Progenitor cell of endocrine pancreas (in vitro differentiated cells): ENCODE measurements around the gene IRF4. TPM values are rescaled to one million over a fixed set of nuclear protein-coding genes. Genes with fewer than 3 reads are reported as not detected.
"Not testable (repeated sequence)": the region's sequence is repeated elsewhere in the genome, so short reads cannot be mapped to it uniquely, and the experiment has no call there.

Source experiments
- DNase-seq: peaks from one replicate; pipeline ENCODE4 v3.0.0; 2021; ENCODE audit warnings: low spot score; ENCODE audit not compliant: unreplicated experiment
- H3K27ac Mint-ChIP-seq: 2 replicates; pipeline ENCODE4 v1.8.0; 2021; ENCODE audit warnings: mild to moderate bottlenecking, moderate library complexity, mixed read lengths
- H3K27me3 Mint-ChIP-seq: 2 replicates; pipeline ENCODE4 v1.8.0; 2021; ENCODE audit warnings: mixed read lengths
- H3K36me3 Mint-ChIP-seq: 2 replicates; pipeline ENCODE4 v1.8.0; 2022; ENCODE audit warnings: mixed read lengths; ENCODE audit not compliant: insufficient read depth
- H3K4me1 Mint-ChIP-seq: 2 replicates; pipeline ENCODE4 v1.8.0; 2021; ENCODE audit warnings: low read depth, mixed read lengths
- H3K4me3 Mint-ChIP-seq: 2 replicates; pipeline ENCODE4 v1.8.0; 2021; ENCODE audit warnings: low read depth, mild to moderate bottlenecking, moderate library complexity, mixed read lengths
- H3K9me3 Mint-ChIP-seq: 2 replicates; pipeline ENCODE4 v1.8.0; 2021; ENCODE audit warnings: low read depth, mixed read lengths
- CTCF ChIP-seq: fragments of 200-600 bp; sonication (generic); IDR thresholded peaks from one replicate; pipeline ENCODE4 v1.5.0; 2021; ENCODE audit warnings: antibody characterized with exemption, mild to moderate bottlenecking; ENCODE audit not compliant: unreplicated experiment
- total RNA-seq: library from RNA; stranded (reverse); gene quantifications from 2 replicates; pipeline ENCODE4 v1.2.1, GENCODE V29; 2021

Gene IRF4
- total RNA-seq, 1 donor from 2014 or later: not detected

- H3K27me3 Mint-ChIP-seq: peaks cover 27% of the 10 kb centered on the region
- H3K4me3 Mint-ChIP-seq: no peak overlapping the region
- H3K36me3 Mint-ChIP-seq: no peaks in the 10 kb centered on the region
- H3K9me3 Mint-ChIP-seq: peaks cover 26% of the 10 kb centered on the region
- H3K4me1 Mint-ChIP-seq: no peaks in the 10 kb centered on the region
- DNase-seq: no peak
- no peak overlapping the region for H3K27ac Mint-ChIP-seq
- no peak for TF ChIP-seq CTCF
These were observed 18.5 kb upstream of the IRF4 start for GRCh38 chr6:373031-373430.

DNA sequence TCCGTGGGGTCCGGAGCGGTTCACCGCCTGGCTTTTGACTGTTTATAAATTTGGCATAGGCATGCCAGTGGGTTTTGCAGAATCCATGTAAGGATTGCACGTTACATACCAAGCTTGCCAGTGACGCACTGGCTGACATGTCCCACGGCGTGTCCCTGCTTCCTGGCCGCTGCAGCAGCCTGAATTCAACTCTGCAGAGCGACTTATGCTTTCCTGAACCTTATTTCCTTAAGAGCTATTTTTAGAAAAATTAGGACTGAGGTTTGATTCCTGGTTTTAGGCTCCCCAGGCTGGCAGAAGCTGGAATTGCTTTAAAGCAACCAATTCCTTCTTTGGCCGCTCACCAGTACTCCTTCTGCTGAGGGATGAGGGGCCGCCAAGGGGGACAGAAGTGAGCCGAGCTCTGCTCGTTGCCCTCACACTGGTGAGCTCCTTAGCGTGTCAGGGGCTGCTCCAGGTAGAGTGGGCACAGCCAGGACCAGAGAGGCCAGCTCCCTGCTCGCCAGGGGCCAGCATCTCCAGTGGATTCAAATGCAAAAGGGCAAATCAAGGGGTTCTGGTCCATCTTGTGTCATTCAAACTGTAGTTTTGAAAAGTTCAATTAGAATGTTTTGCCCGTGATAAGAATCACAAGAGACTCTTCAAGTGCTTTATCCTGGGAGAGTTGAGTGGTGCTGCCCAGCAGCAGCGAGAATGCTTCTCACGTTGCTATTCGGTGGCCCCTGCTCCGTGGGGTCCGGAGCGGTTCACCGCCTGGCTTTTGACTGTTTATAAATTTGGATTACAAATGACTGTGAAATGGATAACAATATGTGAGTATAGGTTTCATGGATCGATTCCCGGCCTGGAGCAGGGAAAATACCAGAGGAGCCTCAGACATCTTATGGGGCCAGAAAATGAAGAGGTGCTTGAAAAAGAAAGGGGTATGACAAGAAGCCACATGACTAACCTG is 17.5 kb upstream of the IRF4 start:
- Mint-ChIP-seq H3K36me3 (no peaks in the 10 kb centered on the region), H3K4me1 (no peaks in the 10 kb centered on the region), H3K27ac (no peak overlapping the region), H3K27me3 (peaks cover 29% of the 10 kb centered on the region), H3K9me3 (peaks cover 32% of the 10 kb centered on the region), H3K4me3 (no peak overlapping the region)
- DNase-seq: no peak
- no peak for TF ChIP-seq CTCF

- peaks cover 27% of the 10 kb centered on the region for H3K9me3 Mint-ChIP-seq
- no peak overlapping the region for H3K27ac Mint-ChIP-seq
- no peak for TF ChIP-seq CTCF
- H3K27me3 Mint-ChIP-seq: peaks cover 27% of the 10 kb centered on the region
- H3K36me3 Mint-ChIP-seq: no peaks in the 10 kb centered on the region
- H3K4me1 Mint-ChIP-seq: no peaks in the 10 kb centered on the region
- DNase-seq: no peak
- no peak overlapping the region for H3K4me3 Mint-ChIP-seq
These were observed 16.6 kb upstream of the IRF4 start for GRCh38 chr6:374956-375355.

DNA sequence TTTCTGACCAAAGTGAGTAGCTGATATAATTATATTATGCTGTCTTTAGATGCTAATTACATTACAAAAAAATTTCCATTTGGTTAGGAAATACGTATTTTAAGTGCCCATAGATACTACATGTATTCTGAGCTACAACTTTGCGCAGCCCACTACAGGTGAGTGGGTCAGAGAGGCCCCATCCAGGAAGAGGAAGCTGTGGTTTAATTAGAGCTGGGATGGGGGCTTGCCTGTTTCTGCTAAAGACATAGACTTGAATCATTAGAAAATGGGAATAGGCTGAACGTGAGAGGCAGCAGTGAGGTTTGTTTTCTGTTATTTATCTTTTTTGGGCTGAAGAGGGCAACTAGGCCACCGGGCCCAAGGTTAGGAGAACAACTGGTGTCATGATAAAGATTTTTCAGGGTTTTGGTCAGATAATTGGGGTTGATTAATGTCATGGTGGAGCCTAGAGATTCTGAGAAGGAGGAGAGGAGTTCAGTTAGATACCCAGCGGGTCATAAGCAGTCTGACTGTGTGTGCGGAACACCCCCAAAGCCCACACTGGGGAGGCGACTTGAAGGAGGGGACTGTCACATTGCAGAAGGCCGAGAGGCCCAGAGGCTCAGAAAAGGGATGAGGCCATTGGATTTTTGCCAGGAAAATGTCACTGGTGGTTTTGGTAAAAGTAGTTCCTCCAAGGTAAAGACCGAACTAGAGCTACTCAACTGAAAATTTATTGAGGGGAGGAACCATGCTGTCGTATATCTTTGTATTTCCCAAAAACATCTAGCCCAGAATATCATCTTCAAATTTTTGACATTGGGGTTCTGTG is 14.5 kb upstream of the IRF4 start:
- H3K27me3 Mint-ChIP-seq: peaks cover 39% of the 10 kb centered on the region
- H3K4me1 Mint-ChIP-seq: no peaks in the 10 kb centered on the region

GRCh38 chr6:377641-378020 is 13.9 kb upstream of the IRF4 start:
- not testable (repeated sequence) for DNase-seq, H3K4me1 Mint-ChIP-seq, H3K27ac Mint-ChIP-seq, H3K36me3 Mint-ChIP-seq, H3K4me3 Mint-ChIP-seq
- H3K27me3 Mint-ChIP-seq: peaks cover 43% of the 10 kb centered on the region
- H3K9me3 Mint-ChIP-seq: peaks cover 31% of the 10 kb centered on the region

More for the DNA sequence above, 14.5 kb upstream of the IRF4 start:
- Mint-ChIP-seq H3K36me3 (peaks cover 2% of the 10 kb centered on the region), H3K4me3 (no peak overlapping the region), H3K27ac (no peak overlapping the region), H3K9me3 (peaks cover 31% of the 10 kb centered on the region)
- TF ChIP-seq CTCF: no peak
- DNase-seq: no peak
